Astrocyte (in vitro differentiated cells and primary cell): ENCODE measurements around the gene PCDHA3. TPM values are rescaled to one million over a fixed set of nuclear protein-coding genes. Genes with fewer than 3 reads are reported as not detected.
"Not testable (repeated sequence)": the region's sequence is repeated elsewhere in the genome, so short reads cannot be mapped to it uniquely, and the experiment has no call there.

ENCODE experiments used
- DNase-seq: peaks from one replicate; pipeline ENCODE4 v3.0.0-alpha.2; 2010; ENCODE audit warnings: low read depth
- FAIRE-seq: peaks from 2 replicates; lab custom pipeline; 2011; peaks lifted over from hg19 to GRCh38; lab: Jason Lieb, UNC
- H2AFZ ChIP-seq: 2 replicates; pipeline ENCODE4 v1.6.0; 2012; ENCODE audit warnings: low read depth, low read length, inconsistent platforms
- H3K27ac ChIP-seq: 2 replicates; pipeline ENCODE4 v1.5.1; 2011; ENCODE audit warnings: low read depth, low read length, inconsistent platforms
- H3K27me3 ChIP-seq: 2 replicates; pipeline ENCODE4 v1.6.0; 2011; ENCODE audit warnings: low read length, inconsistent platforms; ENCODE audit not compliant: insufficient read depth
- H3K36me3 ChIP-seq: 2 replicates; pipeline ENCODE4 v1.5.1; 2011; ENCODE audit warnings: low read length, inconsistent platforms; ENCODE audit not compliant: insufficient read depth
- H3K4me1 ChIP-seq: 2 replicates; pipeline ENCODE4 v1.5.1; 2011; ENCODE audit warnings: low read length, inconsistent platforms; ENCODE audit not compliant: insufficient read depth
- H3K4me2 ChIP-seq: 2 replicates; pipeline ENCODE4 v1.6.0; 2012; ENCODE audit warnings: low read length, inconsistent platforms
- H3K4me3 ChIP-seq: 2 replicates; pipeline ENCODE4 v1.5.1; 2011; ENCODE audit warnings: low read depth, mild to moderate bottlenecking, low read length, inconsistent platforms; ENCODE audit not compliant: insufficient read depth
- H3K79me2 ChIP-seq: 2 replicates; pipeline ENCODE4 v1.6.0; 2012; ENCODE audit warnings: mild to moderate bottlenecking, low read length, inconsistent platforms; ENCODE audit not compliant: insufficient read depth
- H3K9ac ChIP-seq: 2 replicates; pipeline ENCODE4 v1.6.0; 2012; ENCODE audit warnings: mild to moderate bottlenecking, low read length, inconsistent platforms
- H3K9me3 ChIP-seq: 2 replicates; pipeline ENCODE4 v1.5.1; 2012; ENCODE audit warnings: low read depth, mild to moderate bottlenecking, low read length, inconsistent platforms; ENCODE audit not compliant: insufficient read depth
- H4K20me1 ChIP-seq: 2 replicates; pipeline ENCODE4 v1.6.0; 2012; ENCODE audit warnings: low read length, inconsistent platforms; ENCODE audit not compliant: insufficient read depth
- H3K27ac Mint-ChIP-seq: one replicate; pipeline ENCODE4 v1.8.0; 2021; ENCODE audit warnings: mild to moderate bottlenecking, mixed read lengths; ENCODE audit not compliant: unreplicated experiment
- H3K27me3 Mint-ChIP-seq: one replicate; pipeline ENCODE4 v1.8.0; 2021; ENCODE audit warnings: low read depth, mixed read lengths; ENCODE audit not compliant: unreplicated experiment
- H3K36me3 Mint-ChIP-seq: one replicate; pipeline ENCODE4 v1.8.0; 2021; ENCODE audit warnings: low read depth, mixed read lengths; ENCODE audit not compliant: unreplicated experiment
- H3K4me1 Mint-ChIP-seq: one replicate; pipeline ENCODE4 v1.8.0; 2021; ENCODE audit warnings: low read depth, mixed read lengths; ENCODE audit not compliant: unreplicated experiment
- H3K4me3 Mint-ChIP-seq: one replicate; pipeline ENCODE4 v1.8.0; 2021; ENCODE audit warnings: mild to moderate bottlenecking, moderate library complexity, mixed read lengths; ENCODE audit not compliant: unreplicated experiment
- H3K9me3 Mint-ChIP-seq: one replicate; pipeline ENCODE4 v1.8.0; 2021; ENCODE audit warnings: mild to moderate bottlenecking, mixed read lengths; ENCODE audit not compliant: unreplicated experiment
- CTCF ChIP-seq: IDR thresholded peaks from 2 replicates; pipeline ENCODE4 v1.5.1; 2011; ENCODE audit warnings: low read depth, mild to moderate bottlenecking, inconsistent platforms, low read length, moderate library complexity; ENCODE audit not compliant: insufficient read depth
- EZH2 ChIP-seq: IDR thresholded peaks from 2 replicates; pipeline ENCODE4 v1.6.1; 2012; ENCODE audit warnings: mild to moderate bottlenecking, low read length, inconsistent platforms; ENCODE audit not compliant: insufficient read depth
- total RNA-seq: library from RNA; stranded (reverse); gene quantifications from 2 replicates; pipeline ENCODE4 v1.2.1, GENCODE V29; 2021

Gene PCDHA3
- total RNA-seq, 1 donor from 2014 or later: 1.1 TPM

DNA sequence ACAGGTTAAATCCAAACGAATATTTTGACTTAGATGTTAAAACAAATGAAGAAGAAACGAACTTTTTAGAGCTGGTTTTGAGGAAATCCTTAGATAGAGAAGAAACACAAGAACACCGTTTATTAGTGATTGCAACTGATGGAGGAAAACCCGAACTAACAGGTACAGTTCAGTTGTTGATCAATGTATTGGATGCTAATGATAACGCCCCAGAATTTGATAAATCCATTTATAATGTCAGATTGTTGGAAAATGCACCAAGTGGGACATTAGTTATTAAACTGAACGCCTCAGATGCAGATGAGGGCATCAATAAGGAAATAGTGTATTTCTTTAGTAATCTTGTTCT lies 21.4 kb downstream of the PCDHA3 start:
- Mint-ChIP-seq H3K27me3 (no peaks in the 10 kb centered on the region), H3K4me3 (no peak overlapping the region), H3K27ac (no peak overlapping the region), H3K36me3 (peaks cover 8% of the 10 kb centered on the region), H3K4me1 (no peaks in the 10 kb centered on the region), H3K9me3 (no peaks in the 10 kb centered on the region)
- no peak overlapping the region for H3K4me2 ChIP-seq
- H3K79me2 ChIP-seq: no peaks in the 10 kb centered on the region
- H3K4me3 ChIP-seq: no peak overlapping the region
- no peak for FAIRE-seq
- DNase-seq: no peak
- no peak overlapping the region for H3K9ac ChIP-seq
- no peaks in the 10 kb centered on the region for H3K4me1 ChIP-seq
- no peaks in the 10 kb centered on the region for H3K27me3 ChIP-seq
- H3K27ac ChIP-seq: no peak overlapping the region
- peaks cover 9% of the 10 kb centered on the region for H3K9me3 ChIP-seq
- TF ChIP-seq CTCF: no peak
- H4K20me1 ChIP-seq: no peaks in the 10 kb centered on the region
- no peaks in the 10 kb centered on the region for H3K36me3 ChIP-seq
- no peak overlapping the region for H2AFZ ChIP-seq

GRCh38 chr5:140822969-140823368 lies 22.1 kb downstream of the PCDHA3 start:
- H3K4me1 Mint-ChIP-seq, H3K9me3 Mint-ChIP-seq, H3K27me3 ChIP-seq, H3K27ac ChIP-seq, H3K4me3 Mint-ChIP-seq, H3K27me3 Mint-ChIP-seq, FAIRE-seq, H3K4me1 ChIP-seq, H3K9ac ChIP-seq, H2AFZ ChIP-seq, H3K79me2 ChIP-seq, H3K27ac Mint-ChIP-seq, H3K4me3 ChIP-seq, DNase-seq, H3K4me2 ChIP-seq, H4K20me1 ChIP-seq, H3K36me3 ChIP-seq: not testable (repeated sequence)
- H3K9me3 ChIP-seq: peaks cover 12% of the 10 kb centered on the region
- H3K36me3 Mint-ChIP-seq: peaks cover 11% of the 10 kb centered on the region

DNA sequence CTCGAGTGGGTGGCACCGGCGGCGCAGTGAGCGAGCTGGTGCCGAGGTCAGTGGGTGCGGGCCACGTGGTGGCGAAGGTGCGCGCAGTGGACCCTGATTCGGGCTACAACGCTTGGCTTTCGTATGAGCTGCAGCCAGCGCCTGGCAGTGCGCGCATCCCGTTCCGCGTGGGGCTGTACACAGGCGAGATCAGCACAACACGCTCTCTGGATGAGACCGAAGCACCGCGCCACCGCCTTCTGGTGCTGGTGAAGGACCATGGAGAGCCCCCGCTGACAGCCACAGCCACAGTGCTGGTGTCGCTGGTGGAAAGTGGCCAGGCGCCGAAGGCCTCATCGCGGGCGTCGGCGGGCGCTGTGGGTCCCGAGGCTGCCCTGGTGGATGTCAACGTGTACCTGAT lies 22.6 kb downstream of the PCDHA3 start:
- FAIRE-seq (no peak), DNase-seq (no peak)
- H2AFZ ChIP-seq: no peak overlapping the region
- H3K79me2 ChIP-seq: no peaks in the 10 kb centered on the region
- H3K27ac ChIP-seq: no peak overlapping the region
- H3K9ac ChIP-seq: no peak overlapping the region
- H3K27ac Mint-ChIP-seq: no peak overlapping the region
- peaks cover 15% of the 10 kb centered on the region for H3K36me3 Mint-ChIP-seq
- no peak overlapping the region for H3K4me2 ChIP-seq
- no peaks in the 10 kb centered on the region for H3K4me1 ChIP-seq
- H3K4me3 Mint-ChIP-seq: no peak overlapping the region
- H3K36me3 ChIP-seq: no peaks in the 10 kb centered on the region
- H3K27me3 Mint-ChIP-seq: no peaks in the 10 kb centered on the region
- no peak overlapping the region for H3K4me3 ChIP-seq
- no peaks in the 10 kb centered on the region for H3K4me1 Mint-ChIP-seq
- peaks cover 13% of the 10 kb centered on the region for H3K9me3 ChIP-seq
- no peaks in the 10 kb centered on the region for H4K20me1 ChIP-seq
- peaks cover 3% of the 10 kb centered on the region for H3K9me3 Mint-ChIP-seq
- H3K27me3 ChIP-seq: no peaks in the 10 kb centered on the region
- TF ChIP-seq CTCF: no peak
- TF ChIP-seq EZH2: no peak
